Fibroblast of the conjunctiva (primary cell): ENCODE data around the gene RDH5.

ENCODE experiments used
- DNase-seq: peaks from one replicate; pipeline ENCODE4 v3.0.0-alpha.2; 2010; ENCODE audit warnings: low read depth

The RDH5 gene

DNA sequence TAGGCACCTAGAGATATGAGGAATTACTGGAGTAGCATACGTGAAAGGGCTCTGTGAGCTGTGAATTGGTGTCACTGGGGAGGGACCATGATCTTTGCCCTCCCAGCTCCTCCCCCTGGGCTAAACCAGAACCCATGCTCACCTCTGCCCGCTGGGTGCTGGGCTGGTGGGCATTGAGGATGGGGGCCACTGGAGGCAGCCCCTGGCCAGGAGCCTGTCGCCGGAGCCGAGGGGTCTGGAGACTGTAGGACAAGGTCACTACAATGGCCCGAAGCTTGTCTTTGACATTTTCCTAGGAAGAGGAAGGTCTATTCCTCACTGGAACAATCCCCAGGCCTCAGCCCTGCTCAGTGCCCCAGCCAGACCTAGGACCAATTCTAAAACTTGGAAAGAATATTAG is 24.1 kb upstream of the RDH5 start:
- no peak for DNase-seq

DNA sequence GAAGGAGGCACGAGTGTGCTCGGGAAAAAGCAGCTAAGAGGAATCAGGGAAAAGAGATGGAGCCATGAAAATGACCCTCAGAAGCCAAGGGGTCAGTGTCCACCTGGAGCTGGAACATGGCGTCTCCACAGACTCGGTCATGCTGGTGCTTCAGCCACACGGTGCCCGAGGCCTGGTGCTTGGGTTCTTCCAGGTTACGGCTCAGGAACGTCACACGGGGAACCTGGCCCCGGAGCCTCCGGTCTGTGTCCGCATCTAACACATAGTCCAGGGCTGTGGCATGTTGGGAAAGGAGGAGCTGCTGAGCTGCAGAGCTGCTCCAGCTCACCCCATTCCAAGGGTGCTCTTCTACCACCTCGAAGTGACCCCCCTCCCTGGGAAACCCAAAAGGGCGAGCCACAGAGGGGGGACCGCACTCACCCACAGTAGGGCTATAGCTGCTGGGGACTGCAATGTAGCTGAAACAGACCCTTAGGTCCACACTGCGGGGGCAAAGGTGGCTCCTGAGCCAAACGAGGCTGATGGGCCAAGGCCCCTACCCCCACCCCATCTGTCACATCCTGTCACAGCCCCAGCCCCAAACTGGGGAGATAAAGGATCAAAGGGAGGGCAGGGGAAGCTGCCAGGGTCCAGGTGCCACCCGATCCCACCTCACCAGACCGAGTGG is 23.3 kb upstream of the RDH5 start:
- DNase-seq: no peak

DNA sequence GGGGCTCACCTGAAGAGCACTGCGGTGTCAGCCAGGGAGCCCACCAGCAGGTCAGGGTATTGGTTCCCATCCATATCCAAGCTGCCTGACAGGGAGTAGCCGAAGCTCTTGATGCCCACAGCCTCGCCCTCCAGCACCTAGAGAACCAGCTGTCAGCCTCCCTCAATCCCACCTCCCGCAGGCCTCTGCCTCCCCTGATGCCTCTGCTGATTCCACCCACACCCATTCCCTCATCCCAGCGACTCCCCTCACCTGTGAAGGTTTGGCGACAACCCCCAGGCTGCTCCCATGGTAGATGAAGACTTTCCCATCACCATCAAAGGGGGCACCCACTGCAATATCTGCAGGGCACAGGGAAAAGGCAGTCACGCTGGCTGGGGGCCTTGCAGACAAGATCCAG is 22.5 kb upstream of the RDH5 start:
- DNase-seq: no peak

DNA sequence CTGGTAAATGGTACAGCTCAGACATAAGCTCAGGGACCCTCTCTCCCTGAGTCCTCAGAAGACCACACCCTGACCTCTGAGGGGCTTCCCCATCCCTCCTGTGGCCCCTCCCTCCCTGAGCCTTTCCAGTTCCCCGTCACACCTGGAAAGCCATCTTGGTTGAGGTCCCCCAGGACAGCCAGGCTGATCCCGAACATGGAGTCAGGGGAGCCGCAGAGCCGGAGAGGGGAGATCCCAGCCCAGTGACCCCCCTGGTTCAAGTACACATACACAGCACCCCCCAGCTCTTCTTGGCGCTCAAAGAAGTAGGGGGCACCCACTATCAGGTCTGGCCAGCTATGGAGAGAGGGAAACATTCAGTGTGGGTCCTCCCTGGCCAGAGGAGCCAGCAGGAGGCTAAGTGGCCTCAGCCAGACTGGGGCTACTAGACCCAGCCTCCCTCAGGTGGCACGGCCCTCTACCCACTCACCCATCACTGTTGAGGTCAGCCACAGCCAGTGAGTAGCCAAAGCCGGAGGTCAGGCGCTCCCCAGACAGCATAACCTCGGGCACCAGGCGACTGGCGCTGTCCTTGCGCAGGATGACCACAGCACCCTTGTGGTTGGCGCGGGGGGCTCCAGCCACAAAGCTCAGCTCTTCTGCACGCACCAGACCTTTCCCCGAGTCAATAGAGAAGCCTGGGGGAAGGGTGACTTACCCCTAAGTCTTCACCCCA is 21.8 kb upstream of the RDH5 start:
- DNase-seq: no peak

DNA sequence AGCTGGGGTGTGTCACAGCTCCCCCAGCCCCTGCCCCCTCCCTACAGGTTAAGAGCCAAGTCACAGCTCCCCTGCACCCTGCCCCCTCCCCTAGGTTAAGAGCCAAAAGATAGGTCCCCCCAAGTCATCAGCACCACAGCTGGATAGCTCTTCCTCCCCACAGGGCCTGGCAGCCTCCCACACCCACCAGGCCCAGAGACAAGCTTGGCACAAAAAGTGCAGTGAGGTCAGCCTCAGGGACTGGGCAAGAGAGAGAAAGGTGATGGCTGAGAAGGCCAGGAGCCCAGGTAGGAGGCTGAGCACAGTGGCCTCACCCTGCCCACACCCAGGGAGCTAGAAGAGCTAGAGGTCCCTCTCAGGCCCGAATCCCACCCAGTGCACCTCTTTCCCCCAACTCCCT is 21.2 kb upstream of the RDH5 start:
- no peak for DNase-seq

DNA sequence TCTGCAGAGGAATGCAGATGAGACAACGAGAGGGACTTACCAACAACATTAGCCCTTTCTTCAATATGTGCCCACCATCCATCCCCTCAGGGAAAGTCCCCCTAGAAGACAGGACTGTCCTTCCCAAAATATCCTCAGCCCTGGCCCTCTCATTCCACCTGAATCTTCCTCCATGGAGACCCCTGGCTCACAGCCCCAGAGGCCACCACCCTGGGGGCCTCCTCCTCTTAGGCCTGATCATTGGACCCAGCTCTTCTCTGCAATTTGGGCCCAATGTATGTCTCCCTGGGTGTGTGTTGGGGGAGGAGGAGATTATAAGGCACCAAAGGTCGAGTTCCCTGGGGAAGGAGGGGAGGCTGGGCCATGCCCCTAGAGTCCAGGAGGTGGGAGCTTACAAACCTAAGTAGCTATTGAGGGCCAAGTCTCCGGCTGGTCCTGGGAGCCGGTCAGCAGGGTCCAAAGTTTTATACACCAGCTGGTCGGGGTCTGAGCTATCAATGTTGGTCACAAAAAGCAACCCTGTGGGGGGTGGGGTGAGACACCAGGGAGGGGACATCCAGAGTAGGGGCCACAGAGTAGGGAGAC is 20.6 kb upstream of the RDH5 start:
- no peak for DNase-seq

DNA sequence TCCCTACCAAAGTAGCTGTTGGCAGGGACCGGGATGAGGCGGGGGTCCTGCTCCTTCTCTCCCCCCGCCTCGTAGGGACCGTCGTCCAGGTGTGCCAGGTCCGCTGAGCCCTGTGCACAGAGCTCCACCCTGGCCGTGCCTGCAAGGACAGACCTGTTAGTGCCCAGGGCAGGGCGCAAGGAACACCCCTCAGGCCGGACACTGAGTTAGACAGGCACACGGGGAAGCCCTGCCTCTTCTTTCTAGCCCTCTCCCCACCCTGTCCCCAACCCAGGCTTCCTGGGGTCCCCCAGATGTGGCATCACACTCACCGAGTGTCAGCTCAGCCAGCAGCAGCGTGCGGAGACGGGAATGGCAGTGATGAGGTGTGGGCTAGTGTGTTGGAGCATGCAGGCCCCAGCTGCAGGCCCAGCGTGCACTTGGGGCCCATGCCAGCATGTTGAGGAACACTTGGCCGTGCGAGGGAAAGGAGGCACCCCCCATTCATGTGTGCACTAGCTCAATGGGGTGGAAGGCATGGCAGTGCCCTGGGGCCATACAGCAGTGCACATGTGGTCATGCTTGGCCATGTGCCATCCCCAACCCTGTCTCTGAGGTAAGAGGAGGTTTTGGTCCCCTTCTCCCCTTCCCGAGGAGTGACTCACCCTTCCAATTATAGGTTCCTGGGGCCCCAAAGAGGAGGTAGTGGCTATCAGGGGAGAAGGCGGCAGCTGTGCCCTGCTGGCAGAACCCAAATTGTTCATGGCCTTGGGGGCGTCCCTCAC is 19.8 kb upstream of the RDH5 start:
- no peak for DNase-seq

DNA sequence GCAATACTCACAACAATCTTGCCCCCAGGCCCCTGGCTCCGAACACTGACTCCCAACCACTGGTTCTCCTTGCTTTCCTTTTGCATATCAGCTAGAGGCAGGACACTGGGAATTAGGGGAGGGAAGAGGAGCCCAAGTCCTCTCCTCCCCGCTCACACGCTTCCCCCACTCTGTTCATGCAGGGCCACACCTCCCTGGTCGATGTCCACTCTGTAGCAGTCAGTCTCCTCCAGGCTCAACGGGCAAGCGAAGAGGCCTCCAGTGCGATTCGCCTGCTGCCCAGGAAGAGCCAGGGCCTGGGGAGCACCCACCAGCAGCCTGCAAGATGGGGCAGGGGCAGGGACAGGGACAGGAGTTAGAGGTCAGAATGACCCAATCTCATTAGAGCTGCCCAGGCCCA is 17.3 kb upstream of the RDH5 start:
- no peak for DNase-seq

DNA sequence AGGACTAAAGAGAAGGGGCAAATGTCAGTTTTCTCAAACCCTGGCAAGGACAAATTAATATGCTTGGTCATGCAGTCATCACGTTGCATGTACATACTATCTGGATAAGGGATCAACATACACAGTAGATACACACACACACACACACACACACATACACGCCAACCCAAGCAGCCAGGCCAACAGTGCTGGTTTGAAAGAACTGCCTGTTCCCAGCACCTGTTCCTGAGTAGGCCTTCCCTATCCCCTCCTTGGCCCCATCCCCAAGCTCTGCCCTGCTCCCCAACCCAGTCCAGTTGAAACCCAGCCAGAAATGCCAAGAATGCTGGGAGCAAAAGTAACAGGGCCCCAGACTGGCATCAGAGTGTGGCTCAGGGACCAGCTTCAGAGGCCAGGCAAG is 16.9 kb upstream of the RDH5 start:
- DNase-seq: no peak

DNA sequence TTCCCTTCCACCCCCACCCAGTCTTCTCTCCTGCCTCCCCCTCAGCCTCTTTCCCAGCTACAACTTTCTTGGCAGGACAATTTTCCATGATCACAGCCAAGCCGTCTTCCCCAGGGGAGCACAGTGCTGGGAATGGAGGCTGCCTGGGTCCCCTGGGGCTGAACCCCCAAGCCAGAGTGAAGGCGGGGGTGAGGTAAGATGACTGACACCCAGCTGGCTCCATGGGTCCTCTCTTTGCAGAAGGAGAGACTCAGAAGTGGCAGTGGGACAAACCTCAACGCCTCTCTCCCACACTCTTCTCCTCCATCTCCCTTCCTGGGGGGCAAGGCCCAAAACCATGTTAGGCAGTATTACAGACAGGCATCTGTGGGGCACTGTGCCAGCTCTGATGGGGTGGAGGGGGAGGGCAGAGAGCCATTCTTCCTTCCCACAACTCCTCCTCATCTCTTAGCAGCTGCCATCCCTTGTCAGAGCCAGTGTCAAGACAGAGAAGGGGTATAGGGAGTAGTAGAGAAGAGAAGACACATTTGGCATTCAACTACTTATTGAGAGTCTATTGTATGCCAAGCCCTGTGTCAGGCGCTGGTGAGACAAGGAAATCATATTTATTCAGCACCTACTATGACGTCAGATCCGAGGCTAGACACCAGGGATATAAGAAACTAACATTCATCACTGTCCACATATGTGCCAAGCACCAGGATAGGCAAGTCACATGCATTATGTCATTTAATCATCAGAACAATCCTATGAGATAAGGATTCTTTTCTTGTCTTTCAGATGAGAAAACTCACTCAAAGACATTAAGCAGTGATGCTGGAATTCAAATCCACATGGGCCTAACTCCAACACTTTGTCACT is 16.1 kb upstream of the RDH5 start:
- no peak for DNase-seq

DNA sequence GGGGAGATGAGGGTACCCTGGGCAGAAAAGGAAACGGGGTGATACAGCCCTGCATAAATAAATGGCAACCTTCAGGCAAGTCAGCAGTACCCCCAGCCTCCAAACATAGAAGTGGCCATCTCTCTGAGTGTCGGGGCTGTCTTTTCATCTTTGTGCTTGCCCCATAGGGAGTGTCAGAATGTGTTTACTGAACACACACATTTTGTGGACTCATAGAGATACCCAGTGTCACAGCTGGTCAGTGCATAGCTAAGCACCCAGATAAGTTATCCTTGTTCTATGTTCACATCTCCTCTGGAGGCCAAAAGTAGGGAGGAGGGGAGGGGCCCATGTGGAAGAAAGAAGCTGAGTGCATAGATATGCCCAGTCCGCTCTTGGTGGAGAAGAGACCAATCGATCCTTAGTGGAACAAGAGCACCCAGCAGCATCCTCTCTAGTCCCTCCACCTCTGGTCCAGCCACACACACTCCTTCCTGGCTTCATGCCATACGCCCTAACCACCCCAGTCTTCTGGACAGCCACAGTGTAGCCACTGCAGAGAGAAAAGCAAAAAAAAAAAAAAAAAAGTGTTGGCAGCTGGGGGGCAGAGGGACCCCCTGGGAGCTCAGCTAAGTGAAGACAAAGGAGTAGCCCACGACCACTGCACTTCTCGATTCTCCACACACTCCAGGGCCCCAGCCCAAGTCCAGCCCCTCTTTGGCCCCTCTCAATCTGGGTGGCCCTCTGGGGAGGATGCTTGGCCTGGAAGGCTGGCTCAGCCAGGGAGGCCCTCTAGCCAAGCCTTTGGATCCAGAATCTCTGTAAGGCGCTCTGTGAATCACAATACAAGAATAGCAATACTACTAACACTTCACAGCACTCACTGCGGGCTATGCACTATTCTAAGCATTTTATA is 15.1 kb upstream of the RDH5 start:
- no peak for DNase-seq

DNA sequence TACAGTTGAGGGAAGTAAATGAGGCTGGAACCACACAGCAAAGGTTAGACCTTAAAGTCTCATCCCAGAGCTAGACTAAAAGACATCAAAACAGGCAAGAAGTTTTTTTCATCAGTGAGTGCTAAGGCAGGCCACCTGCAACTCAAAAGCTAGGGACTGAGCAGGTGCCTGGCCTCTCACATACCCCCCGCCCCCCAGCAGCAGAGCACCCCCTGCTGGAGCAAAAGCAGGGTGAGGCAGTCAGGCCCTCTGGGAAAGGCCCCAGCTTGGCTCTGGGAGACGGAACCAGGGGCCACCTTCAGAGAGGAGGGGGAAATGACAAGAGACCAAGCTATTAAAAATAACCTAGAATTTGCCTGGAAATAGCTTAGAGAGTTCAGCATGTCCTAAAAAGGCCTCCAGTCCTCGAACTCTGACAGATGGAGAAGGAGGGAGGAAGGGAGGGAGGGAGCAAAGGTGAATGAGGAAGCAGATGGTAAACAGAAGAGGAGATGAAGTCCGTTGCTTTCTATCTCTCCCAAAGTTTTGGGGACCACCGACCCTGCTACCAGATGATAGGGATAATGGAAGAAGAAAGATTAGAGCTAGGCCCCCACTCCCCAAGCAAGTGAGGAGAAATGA is 14.3 kb upstream of the RDH5 start:
- DNase-seq: no peak

DNA sequence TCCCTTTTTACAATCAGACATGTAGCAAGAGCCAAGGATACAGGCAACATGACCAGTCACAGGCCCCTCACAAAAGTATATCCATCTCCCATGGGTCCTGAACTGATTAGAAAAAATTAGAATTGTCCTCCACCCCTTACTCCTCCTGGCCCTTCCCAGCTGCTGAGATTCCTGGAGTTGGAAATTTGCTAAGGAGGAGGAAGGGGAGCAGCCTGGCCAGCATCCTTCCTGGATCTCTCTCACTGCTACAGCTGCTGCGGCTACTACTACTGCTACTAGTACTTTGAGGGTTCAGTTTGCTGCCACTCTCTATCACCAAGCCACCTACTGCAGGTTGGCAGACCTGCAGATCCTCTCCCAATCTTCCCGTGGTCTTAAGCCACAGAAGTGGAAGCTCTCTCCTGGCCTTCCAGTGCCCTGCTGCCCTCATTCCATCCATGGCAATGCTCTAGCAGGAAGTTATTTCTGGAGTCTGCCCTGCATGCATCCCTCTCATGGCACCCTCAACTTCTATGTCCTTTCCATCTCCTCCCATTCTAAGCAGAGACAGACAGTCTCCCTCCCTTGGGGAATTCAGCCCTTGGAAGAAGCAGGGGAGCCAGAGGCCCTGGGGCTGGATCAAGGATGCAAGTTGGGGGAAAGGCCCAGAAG is 13.5 kb upstream of the RDH5 start:
- no peak for DNase-seq

DNA sequence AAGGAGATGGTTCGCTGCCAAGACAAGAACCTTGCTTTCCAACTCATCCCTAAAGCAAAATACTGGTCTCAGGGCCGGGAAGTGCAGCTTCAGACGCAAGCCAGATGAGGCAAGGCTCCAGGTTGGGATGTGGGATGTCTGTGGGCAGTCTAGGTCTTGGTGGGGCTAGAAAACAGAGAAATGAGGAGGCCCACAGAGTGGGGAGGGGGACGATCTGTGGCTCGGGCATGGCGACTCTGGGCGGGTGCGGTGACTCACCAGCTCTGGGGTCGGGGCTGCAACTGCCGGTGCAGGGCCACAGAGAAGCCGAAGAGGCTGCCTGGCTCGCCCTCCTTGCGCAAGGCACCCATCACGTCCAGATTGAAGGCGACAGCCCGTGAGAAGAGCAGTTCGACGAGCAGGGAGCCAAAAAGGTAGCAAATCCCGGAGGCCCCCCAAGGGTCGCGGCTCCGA is 12.9 kb upstream of the RDH5 start:
- DNase-seq: no peak

DNA sequence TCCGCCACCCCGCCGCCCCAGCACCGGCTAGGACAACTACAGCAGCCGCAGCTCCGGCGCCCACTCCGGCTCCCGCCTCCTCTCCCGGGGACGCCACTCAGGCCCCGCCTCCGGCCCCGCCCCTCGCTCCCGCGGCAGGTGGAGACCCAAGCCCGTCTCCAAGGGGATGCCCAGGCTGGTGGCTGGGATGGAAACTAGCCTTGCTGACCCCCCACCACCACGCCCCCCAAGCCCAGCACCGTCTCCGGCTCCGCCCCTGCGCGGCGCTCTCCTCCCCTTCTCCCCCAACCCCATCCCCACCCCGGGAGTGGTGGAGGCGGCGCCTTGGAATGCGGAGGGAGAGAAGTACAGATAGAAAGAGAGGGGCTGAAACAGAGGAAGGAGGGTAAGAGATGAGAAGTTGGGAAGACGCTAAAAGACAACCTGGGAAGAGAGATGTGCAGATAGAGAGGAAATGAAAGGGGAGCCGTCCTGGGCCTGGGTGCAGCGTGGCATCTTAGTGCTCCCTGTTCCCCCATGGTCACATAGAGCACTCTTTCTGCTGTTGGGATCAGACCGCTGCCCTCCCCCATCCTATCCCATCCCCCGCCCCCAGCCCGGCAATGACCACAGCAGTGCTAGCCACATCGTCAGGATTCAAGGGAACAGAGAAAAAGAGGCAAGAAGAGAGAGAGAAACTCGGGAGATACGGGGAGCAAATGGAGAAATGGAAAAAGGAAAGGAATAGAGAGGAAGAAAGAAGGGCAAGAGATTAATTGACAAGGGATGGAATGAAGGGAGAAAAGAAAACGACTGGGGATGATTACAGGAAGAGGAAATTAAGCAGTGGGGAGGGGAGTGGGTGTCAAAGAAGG is 12.1 kb upstream of the RDH5 start, which contains the start of gene ITGA7:
ITGA7 (minus strand) TSS at position 64 of the 854 bp plus-strand sequence. CDS start 222 bp downstream, outside the sequence.
- DNase-seq: no peak

DNA sequence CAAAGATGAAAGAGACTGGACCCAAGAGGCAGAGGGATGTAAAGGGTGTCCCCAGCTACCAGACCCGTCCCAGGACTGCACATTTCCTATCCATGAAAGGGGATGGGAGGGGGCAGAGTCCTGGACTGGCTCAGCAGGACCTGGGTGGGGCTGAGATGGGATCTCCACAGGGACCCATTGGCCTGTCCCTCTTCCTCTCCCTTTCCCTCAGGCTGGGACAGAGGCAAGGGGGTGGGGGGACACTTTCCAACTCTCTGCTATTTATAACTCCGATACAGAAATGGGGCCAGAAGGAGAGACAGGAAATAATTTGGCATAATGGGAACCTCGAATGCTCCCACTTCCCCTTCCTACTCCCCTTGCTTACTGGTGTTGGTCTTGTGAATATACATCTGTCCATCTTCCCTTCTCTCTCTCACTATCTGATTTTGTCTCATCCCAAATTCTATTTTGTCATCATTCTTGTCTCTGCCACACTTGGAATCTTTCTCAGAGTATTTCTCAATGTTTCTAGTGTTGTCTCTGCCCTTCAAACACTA is 11.4 kb upstream of the RDH5 start:
- no peak for DNase-seq

DNA sequence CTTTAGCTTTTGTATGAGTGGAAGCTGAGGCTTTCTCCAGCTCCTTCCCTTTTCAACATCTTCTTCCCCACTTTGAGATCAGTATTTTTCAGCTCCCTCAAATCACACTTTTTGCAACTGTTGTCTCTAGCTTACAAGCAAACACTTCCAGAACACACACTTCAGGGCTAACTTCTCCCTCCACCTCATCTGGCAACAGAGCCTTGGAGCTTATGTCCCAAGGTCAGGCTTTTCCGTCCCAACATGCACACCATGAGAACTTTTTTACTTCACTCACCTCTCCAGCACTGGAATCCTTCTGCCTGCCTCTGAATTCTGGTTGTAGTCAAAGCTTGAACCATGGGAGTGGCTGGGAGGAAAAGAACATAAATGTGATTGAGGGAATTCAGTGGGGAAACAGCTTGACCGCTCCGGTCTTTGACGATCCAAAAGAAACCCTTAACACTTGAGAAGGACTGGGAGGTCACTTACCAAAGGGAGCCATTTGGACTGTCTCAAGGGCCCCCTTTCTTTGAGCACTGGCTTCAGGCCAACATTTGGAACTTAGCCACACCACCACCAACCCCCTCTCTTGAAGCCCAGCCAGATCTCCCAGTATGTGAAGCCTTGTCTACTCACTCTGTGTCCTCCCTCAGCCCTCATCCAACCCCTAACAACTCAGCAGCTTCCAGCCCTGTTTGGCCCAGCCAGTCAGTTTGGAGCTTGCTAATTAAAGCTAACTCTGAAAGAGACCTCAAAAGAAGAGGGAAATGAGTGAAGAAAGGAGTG is 8.2 kb upstream of the RDH5 start:
- DNase-seq: no peak
